Nucleus accumbens (tissue), 56 donors: ENCODE data around the gene UBAP2L.
"Not testable (repeated sequence)": the region's sequence is repeated elsewhere in the genome, so short reads cannot be mapped to it uniquely, and the experiment has no call there.

Experiments
- DNase-seq, 56 donors: peaks; one replicate each; lab custom pipeline; 2025; lab: John Stamatoyannopoulos, UW

UBAP2L gene

DNA sequence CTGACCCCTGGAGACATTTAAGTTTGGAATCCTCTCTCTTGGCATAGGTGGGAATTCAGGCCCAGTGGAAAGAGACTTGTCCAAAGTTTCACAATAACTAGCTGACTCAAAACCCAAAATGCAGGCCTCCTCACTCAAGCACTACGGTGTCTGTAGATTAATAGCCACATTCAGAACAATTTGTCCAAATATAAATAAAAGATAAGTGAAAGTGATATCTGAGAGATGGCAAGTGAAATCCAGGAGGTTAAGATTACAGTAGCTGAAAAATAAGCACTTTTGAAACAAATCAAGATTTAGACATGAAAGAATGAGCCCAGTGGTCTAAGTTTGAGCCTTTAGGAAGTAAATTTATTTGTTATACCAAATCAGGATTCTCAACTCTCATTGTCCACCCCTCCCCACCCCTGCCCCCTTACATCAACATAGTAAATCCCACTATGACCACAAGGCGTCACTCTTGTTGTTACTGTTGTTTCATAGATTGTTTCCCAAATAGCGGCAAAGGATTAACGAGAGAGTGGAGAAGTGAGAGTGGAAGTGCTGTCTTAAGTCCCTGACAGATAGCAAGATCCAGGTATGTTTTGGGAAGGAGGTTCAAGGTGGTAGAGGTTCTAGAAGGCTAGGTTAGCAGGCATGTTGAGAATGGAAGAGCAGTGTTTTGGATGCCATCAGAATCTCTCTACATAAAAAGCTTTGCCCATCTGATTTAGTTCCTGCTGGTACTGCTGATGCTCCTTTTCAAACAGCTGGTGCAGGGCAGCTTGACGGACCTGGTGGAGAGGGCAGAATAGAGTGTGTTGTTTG lies 21.8 kb upstream of the UBAP2L start:
- DNase-seq, result peak in 7 of 56 donors; percentile 1 to 29 (median 6)

DNA sequence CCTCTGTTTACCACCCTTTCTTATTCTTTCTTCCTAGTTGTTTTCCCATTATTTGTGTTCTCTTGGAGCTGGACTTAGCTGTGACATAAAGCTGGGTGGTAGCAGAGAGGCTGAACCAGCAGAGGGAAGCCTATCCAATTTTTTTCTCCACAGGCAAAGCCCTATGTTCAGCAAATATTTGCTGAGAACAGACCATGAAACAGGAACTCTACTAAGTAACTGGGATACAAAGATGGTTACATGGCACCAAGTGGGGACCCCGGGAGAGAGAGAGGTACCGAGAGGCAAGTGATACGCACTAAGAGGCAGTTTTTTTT lies 21.2 kb upstream of the UBAP2L start:
- DNase-seq, result no peak

DNA sequence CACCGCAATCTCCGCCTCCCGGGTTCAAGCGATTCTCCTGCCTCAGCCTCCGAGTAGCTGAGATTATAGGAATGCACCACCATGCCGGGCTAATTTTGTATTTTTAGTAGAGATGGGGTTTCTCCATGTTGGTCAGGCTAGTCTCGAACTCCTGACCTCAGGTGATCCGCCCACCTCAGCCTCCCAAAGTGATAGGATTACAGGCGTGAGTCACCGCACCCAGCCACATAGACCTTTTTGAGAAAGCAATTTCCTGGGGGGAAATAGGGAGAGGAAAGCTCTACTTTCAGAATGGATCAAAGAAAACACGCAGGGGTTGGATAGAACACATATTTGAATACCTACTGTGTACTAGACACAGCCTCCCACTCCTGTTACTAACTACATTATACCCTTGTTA lies 15.0 kb upstream of the UBAP2L start:
- DNase-seq, result not testable (repeated sequence)

DNA sequence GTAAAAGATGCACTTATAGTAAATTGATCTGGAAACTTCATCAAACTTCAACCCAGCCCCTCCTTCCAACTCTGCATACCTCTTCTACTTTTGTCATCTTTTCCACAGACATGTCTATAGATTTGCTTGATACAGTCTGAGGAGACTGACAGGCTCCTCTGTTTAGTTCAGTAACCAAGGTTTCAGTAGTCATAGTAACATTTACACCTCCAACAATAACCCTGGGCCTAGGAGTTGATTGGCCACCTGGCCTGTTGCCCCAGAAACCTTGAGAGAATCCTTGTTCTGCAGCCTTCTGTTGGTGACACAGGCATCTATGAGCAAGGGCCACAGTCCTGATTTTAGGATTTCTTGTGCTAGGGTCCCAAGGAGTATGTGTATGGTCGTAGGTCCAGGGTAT lies 14.6 kb upstream of the UBAP2L start, which contains the start of gene CFAP141:
TSS of gene CFAP141 (minus strand) at position 138 of the 400 bp plus-strand sequence. CDS start at position 112, 26 bp downstream.
- peak in 2 of 56 donors; percentile 4 to 9 for DNase-seq

DNA sequence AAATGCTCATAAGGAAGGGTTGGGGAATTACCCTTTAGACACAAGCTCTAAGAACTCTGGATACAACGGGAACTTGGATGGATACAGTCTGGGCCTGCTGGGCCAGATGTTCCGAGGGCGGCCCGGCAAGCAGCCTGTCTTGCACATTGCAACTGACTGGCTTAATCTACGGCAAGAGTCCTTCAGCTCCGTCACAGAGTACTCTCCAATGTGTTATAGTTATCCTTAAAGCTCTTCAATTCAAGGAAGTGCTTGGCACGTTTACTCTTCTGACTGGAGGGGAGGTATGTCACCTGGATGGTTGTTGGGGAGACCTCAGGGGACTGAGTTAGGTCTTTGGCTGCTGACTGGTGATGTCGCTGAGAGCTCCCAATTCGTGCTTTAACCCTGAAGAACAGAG lies 13.5 kb upstream of the UBAP2L start:
- no peak for DNase-seq

DNA sequence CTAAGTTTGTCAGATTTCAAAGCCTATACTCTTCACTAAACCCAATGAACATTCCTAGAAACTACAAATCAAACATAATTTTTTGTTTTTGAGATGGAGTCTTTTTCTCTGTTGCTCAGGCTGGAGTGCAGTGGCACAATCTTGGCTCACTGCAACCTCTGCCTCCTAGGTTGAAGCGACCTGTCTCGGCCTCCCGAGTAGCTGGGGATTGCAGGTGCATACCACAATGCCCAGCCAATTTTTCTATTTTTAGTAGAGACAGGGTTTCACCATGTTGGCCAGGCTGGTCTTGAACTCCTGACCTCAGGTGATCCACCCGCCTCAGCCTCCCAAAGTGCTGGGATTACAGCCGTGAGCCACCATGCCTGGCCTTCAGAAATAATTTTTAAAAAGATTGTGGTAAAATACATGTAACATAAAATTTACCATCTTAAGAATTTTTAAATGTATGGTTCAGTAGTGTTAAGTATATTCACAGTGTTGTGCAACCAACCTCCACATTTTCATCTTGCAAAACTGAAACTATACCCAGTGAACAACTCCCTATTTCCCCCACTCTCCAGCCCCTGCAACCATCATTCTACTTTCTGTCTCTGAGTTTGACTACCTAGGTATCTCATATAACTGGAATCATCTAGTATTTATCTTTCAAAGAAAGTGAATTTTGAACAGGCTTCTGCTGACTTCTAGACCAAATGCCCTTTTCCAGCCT lies 11.9 kb upstream of the UBAP2L start:
- DNase-seq, result no peak

DNA sequence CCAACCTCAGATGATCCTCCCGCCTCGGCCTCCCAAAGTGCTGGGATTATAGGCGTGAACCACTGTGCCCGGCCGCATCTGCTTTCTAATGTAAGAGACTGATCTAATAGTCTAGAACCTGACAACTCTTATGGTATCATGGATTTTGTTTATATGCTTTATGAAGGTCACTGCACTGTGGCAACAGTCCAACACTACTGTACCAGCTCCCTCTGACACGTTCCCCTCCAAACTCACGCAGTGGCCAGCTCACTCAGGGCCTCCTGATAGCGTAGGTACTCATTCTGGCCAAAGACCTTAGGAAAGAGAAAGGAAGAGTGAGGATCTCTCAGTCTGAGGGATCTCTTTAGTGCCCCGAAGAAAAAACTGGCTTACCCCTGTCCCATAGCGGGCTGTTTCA lies 8.7 kb upstream of the UBAP2L start:
- no peak for DNase-seq

DNA sequence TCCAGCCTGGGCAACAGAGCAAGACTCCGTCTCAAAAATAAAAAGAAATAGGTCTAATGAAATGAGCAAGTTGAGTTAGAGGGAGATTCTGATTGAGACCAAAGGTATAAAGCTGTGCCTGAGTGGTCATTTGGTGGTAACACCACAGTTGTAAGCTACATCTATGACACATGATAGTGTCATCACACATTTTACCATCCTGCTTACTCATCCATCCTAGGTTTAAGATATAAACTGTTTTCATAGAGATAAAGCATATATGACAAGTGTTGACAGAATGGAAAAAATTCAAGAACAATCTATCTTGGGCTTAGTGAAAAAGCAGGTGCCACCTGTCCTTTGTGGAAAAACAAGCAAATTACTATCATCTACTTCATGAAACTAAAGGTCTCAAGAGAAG lies 7.5 kb upstream of the UBAP2L start:
- DNase-seq, result no peak

DNA sequence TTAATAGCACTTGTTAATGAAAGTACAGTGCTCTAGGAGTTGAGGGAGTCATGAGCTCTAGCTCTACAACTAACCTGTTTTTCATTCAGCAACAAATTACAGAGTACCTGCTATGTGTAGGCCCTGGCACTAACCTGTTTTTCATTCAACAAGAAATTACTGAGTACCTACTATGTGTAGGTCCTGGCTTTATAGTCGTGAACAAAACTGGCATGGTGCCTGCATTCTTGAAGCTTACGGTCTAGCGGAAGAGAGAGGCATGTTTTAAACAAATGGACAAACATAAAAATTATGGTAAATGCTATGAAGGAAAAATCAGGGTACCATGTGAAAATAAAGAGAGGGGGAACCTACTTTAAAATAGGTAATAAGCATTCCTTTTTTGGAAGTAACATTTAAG lies 2.2 kb upstream of the UBAP2L start:
- no peak for DNase-seq

DNA sequence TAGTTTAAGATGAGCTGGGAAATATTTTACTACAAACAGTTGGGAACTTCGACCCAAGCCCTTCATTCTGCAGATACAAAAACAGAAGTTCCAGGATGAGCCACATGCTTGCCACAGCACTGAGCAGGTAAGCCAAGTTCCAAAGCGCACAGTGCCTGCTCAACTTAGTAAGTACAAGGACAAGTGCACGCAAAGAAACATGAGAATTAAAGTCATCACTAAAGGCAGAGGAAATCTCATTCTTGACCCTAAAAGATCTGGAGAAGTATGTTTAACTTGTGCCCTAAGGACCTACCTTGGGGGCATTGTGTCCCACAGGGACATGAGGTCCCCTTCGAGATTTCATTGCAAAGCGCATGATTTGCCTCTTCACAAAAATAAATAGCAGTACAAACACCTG lies 1.2 kb upstream of the UBAP2L start:
- no peak for DNase-seq

DNA sequence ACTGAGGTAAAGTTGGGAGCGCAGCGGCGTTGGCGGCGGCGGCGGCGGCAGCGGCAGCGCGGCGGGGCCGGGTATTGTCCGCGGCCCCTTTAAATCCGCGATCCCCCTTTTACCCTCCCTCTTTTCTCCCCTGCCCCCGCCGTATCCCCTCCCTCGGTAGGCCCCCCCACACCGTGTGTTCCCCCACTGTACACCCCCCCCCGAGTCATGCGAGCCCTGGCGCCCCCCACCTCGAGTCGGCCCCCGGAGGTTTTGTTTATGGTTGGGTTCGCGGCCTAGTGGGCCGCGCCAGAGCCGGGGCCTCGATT lies 169 bp downstream of the UBAP2L start:
- DNase-seq, result peak in 12 of 56 donors; percentile 47 to 81 (median 68)

DNA sequence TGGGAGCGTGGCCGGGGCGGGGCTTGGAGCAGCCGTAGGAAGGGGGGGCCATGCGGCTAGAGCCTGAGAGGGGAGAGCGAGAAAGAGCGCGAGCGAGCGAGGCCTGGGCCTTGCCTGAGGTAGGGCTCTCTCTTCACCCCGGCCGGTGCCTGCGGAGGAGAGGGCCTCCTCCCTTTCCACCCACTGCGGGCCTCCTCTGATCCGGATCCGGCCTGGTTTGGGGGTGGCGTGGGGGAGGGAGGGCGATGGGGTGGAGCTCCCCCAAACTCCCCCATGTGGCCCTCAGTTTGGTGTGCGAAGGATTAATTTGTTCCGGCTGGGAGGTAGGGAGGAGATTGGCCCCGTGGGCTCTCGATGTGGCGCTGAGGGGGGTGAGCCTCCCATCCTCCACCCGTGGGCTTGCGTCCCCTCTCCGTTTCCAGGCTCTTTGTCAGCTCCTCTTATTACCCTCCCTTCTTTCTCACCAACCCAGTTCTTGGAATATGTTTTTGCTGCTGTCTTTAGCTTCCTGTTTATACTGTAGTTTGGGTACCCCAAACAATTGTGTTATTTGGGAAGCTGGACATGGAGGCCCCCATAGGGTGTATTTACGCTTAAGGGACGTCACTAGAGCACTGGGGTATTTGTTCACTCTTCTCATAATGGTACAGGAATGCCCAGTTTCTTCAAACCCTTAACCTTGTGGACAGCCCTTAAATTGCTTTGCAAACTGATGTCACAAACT lies 685 bp downstream of the UBAP2L start:
- DNase-seq, result peak in 40 of 56 donors; percentile 4 to 81 (median 64)

DNA sequence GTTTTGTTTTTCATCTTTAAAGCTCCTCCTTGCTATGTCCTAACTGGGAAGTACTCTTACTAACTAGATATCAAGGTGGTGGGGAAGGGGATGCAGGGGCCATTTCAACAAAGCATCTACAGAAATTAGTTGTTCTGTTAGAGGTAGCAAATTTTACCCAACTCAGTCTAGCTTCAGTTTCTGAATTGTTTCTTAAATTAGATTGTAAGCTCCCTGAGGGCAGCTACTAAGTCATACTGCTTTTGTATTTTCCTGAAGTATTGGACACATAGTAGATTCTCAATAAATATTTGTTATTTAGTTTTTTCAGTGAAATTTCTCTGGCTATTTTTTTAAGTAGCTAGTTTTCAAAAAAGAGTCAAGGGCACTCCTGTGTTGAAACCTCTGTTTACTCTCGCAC lies 1.8 kb downstream of the UBAP2L start:
- no peak for DNase-seq

DNA sequence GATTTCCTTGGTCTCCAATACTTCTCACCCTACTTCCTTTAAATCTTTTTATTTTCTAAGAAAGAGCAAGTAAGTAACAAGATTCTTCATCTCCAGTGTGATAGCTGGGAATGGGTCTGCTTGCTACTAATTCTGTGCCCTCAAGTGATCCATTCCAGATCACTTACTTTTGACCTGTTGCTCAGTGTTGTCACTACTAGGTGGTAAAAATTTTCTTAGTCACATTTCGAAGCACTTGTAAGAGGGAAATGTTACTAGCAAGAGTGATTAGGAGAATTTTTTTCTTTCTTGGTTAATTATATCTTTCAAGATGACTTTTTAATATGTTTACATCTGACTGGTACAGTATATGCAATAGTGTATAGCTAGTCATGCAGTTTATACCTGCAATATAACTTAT lies 2.2 kb downstream of the UBAP2L start:
- no peak for DNase-seq

DNA sequence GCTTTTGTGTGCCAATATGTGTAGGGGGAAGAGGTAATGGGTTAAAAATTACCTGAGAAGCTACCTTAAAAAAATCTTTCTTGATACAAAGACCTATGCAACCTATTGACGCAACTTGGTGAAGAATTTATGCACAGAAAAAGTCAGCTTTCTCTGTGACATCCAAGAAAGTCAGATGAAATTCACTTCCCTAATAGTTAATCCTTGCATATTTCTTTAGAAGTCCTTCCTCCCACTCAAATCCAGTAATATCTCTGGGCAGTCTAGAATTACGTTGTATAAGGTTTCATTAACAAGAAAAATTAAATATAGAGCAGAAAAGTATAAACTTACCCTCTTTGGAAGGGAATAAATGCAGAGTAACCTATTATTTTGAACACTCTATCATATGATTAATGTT lies 2.9 kb downstream of the UBAP2L start:
- no peak for DNase-seq

DNA sequence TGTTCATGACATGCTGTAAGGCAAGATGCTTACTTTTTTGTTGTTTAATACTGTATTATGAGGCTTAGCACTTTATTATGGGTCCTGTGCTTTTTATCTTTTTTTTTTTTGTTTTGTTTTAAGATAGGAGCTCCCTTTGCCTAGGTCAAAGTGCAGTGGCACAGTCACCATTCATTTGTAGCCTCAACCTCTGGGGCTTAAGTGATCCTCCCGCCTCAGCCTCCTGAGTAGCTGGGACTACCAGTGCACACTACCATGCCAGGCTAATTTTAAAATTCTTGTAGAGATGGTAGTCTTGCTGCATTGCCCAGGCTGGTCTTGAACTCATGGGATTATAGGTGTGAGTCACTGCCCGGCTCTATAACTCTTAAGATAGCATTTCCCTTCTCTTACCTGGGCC lies 4.6 kb downstream of the UBAP2L start:
- no peak for DNase-seq

DNA sequence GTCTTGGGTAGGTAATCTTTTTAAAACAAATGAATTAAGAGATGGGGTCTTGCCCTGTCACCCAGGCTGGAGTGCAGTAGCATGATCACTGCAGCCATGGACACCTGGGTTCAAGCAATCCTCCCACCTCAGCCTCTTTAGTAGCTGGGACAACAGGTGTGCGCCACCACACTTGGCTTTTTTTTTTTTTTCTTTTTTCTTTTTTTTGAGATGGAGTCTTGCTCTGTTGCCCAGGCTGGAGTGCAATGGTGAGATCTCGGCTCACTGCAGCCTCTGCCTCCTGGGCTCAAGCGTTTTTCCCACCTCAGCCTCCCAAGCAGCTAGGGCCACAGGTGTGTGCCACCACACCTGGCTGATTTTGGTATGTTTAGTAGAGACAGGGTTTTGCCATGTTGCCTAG lies 10.4 kb downstream of the UBAP2L start:
- not testable (repeated sequence) for DNase-seq

DNA sequence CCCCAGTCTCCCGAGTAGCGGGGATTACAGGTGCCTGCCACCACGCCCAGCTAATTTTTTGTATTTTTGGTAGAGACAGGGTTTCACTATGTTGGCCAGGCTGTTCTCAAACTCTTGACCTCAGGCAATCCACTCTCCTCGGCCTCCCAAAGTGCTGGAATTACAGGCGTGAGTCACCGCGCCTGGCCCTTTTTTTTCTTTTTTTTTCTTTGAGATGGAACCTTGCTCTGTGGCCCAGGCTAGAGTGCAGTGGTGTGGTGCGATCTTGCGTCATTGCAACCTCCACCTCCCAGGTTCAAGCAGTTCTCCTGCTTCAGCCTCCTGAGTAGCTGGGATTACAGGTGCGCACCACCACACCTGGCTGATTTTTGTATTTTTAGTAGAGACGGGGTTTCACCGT lies 12.4 kb downstream of the UBAP2L start:
- not testable (repeated sequence) for DNase-seq

DNA sequence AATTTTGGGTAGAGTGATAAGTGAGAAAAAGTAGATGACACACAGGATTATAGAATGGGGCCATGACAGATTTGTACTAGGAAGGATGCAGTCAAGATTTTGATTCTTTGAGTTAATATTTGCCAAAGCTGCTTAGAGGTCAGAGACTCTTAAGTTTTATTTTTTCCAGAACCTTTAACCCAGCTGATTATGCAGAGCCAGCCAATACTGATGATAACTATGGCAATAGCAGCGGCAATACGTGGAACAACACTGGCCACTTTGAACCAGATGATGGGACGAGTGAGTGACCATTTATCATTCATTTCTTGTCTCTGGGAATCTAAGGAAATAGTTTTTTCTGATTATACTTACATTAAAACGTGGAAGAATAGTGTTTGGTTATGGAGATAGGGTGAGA lies 16.1 kb downstream of the UBAP2L start:
- no peak for DNase-seq

DNA sequence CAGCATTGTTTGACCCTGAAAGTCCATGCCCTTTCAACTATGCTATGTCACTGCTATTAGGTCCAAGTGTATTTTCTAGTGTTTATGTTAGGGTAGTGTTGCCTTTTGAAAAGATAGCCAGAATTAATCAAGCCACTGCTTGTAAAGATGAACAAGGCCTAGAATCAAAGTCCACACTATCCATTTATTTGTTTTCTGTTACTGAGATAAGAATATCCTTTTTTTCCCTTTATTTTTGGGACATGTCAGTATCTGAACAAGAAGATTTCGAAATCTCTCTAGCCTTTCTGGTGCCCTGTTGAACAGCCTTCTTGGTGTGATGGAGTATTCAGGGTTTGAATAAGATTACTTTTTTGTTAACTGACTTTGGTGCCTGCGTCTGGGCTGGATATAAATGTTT lies 16.7 kb downstream of the UBAP2L start:
- DNase-seq, result no peak

DNA sequence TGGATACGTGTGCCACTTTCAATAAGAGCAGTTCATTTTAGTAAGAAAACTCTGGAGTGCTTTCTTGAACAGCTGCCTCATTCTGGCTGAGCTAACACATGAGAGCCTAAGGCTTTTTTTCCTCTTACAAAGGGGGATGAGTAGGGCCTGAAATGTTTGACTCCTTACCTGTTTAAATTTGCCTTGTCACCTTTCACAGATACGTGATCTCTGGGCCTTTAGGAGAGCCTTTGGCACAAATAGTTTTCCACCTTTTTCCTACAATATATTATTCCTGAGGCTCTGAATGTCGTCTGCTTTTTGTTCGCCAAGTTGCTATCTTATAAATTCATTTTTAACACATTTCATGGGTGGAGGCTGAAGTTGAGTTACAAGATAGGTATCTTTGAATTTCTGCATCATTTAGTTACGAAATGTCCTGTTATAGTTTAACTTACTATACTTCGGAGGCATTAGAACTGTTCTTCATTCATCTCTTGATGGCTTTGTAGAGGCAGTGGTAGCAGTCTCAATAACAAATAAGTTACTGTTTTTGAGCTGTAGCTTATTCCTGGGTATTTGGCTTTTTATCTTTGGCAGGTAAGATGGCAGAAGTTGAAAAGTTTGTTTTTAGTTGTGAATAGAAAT lies 17.2 kb downstream of the UBAP2L start:
- no peak for DNase-seq
